SH-SY5Y (cell line): ENCODE data around the gene UMPS.

Experiments
- GATA2 ChIP-seq: IDR thresholded peaks from 2 replicates; pipeline ENCODE4 v1.6.1; 2011; ENCODE audit warnings: mild to moderate bottlenecking, low read depth, low read length
- GATA3 ChIP-seq: IDR thresholded peaks from 2 replicates; pipeline ENCODE4 v1.6.1; 2011; ENCODE audit warnings: low read depth, mild to moderate bottlenecking, low read length, moderate library complexity

- TF ChIP-seq GATA2, result no peak
- TF ChIP-seq GATA3, result no peak
Measured at GRCh38 chr3:124699051-124699450, 31.2 kb upstream of the UMPS start.
